ENCODE measurements around the gene CLIC3.

Gene CLIC3

GRCh38 chr9:136951541-136952320, 44.6 kb downstream of the CLIC3 start, which contains the start of gene LCN12:
Gene LCN12, plus strand, starts transcription at chr9:136952273. Its CDS starts 55 bp downstream, at chr9:136952328.
- no peak for DNase-seq (ENCODE audit: low spot score)

- DNase-seq (ENCODE audit: low spot score): no peak
Observed at GRCh38 chr9:136950656-136951276, 45.6 kb downstream of the CLIC3 start.

GRCh38 chr9:136949817-136950655, 46.3 kb downstream of the CLIC3 start:
- DNase-seq (ENCODE audit: low spot score): peak; percentile 90

GRCh38 chr9:136949239-136949816, 47.0 kb downstream of the CLIC3 start:
- no peak for DNase-seq (ENCODE audit: low spot score)

GRCh38 chr9:136947955-136948510, 48.3 kb downstream of the CLIC3 start:
- DNase-seq (ENCODE audit: low spot score): no peak

GRCh38 chr9:136947028-136947891, 49.1 kb downstream of the CLIC3 start:
- DNase-seq (ENCODE audit: low spot score): no peak

GRCh38 chr9:136946228-136947027, 49.9 kb downstream of the CLIC3 start:
- no peak for DNase-seq (ENCODE audit: low spot score)

- no peak for DNase-seq (ENCODE audit: low spot score)
Observed at GRCh38 chr9:136945333-136946227, 50.8 kb downstream of the CLIC3 start.

All from left forelimb (tissue), 1 donor.